Ascending aorta (tissue), 2 donors: ENCODE data around the gene NOL8. TPM values are rescaled to one million over a fixed set of nuclear protein-coding genes. Genes with fewer than 3 reads are reported as not detected.

Source experiments
- DNase-seq, 2 donors: peaks; one replicate each; pipeline ENCODE4 v3.0.0-alpha.2; 2019; ENCODE audit warnings: low spot score in 2 of 2
- H3K27ac ChIP-seq, 2 donors: fragments of 200-600 bp; sonication (generic); one replicate each; pipeline ENCODE4 v1.5.1; 2016 to 2017; ENCODE audit warnings: mild to moderate bottlenecking in 1 of 2
- H3K27me3 ChIP-seq: fragments of 200-600 bp; sonication (generic); one replicate; pipeline ENCODE4 v1.5.1; 2017
- H3K36me3 ChIP-seq, 2 donors: fragments of 200-600 bp; sonication (generic); one replicate each; pipeline ENCODE4 v1.5.1; 2016
- H3K4me1 ChIP-seq, 2 donors: fragments of 200-600 bp; sonication (generic); one replicate each; pipeline ENCODE4 v1.5.1; 2016 to 2017; ENCODE audit warnings: mild to moderate bottlenecking in 1 of 2
- H3K4me3 ChIP-seq, 2 donors: fragments of 200-600 bp; sonication (generic); one replicate each; pipeline ENCODE4 v1.5.1; 2016 to 2017; ENCODE audit warnings: mild to moderate bottlenecking in 1 of 2
- H3K9me3 ChIP-seq, 2 donors: fragments of 200-600 bp; sonication (generic); one replicate each; pipeline ENCODE4 v1.5.1; 2016
- CTCF ChIP-seq, 3 experiments: fragments of 200-600 bp in 2 of 3; fragments of 450-650 bp in 1 of 3; sonication (generic) in 2 of 3; IDR thresholded peaks; one replicate each; pipeline ENCODE4 v1.5.1; 2016 to 2019; ENCODE audit warnings: antibody characterized with exemption in 3 of 3, mild to moderate bottlenecking in 1 of 3, moderate library complexity in 1 of 3
- intact Hi-C: fragments of 100-400 bp; cut with DNase I; formaldehyde crosslinking; loops from one replicate; pipeline ENCODE4 v1.15.1; 2023
- total RNA-seq: library from RNA; depleted of rRNA; stranded (reverse); fragments of >200 nt; gene quantifications from one replicate; pipeline ENCODE4 v1.1.0, GENCODE V29; 2016

NOL8 gene
- total RNA-seq, 1 donor from 2014 or later, result 11.5 TPM

DNA sequence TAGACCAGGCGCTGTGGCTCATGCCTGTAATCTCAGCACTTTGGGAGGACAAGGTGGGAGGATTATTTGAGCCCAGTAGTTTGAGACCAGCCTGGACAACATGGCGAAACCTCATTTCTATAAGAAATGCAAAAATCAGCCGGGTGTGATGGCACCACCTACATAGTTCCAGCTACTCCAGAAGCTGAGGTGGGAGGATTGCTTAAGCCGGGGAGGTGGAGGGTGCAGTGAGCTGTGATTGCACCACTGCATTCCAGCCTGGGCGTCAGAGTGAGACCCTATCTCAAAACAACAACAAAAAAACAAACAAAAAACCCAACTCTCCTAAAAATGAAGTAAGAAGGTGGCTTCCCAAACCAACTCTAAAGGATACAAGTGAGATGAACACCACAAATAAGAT is 54.6 kb downstream of the NOL8 start:
- Histone ChIP-seq H3K9me3 (no peaks in the 10 kb centered on the region), H3K27me3 (no peaks in the 10 kb centered on the region), H3K4me1 (no peaks in the 10 kb centered on the region), H3K36me3 (peaks cover 86 to 99% of the 10 kb centered on the region in 2 donors), H3K4me3 (no peak overlapping the region), H3K27ac (no peak overlapping the region)
- DNase-seq, result no peak
- no peak for TF ChIP-seq CTCF (IDR thresholded peaks at IDR 0.05)
- intact Hi-C loops, result no loop called here

DNA sequence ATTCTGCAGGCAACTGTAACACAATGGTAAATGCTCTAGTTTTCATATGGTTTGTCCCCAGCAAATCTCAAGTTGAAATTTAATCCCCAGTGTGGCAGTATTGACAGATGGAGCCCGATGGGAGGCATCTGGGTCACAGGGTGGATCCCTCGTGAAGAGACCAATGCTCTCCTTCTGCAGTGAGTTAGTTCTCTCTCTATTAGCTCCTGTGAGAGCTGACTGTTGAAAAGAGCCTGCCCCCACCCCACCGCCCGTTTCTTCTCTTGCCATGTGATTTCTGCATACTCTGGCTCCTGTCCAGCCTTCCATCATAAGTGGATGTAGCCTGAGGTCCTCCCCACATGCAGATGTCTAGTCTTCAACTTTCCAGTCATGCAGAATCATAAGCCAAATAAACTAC is 58.7 kb downstream of the NOL8 start:
- Histone ChIP-seq H3K4me1 (no peaks in the 10 kb centered on the region), H3K9me3 (no peaks in the 10 kb centered on the region), H3K36me3 (peaks cover 87 to 100% of the 10 kb centered on the region in 2 donors), H3K27me3 (no peaks in the 10 kb centered on the region), H3K4me3 (no peak overlapping the region), H3K27ac (no peak overlapping the region)
- DNase-seq, result no peak
- TF ChIP-seq CTCF (IDR thresholded peaks at IDR 0.05), result no peak
- intact Hi-C loops, result no loop called here

GRCh38 chr9:92265154-92265553 is 60.0 kb downstream of the NOL8 start:
- TF ChIP-seq CTCF (IDR thresholded peaks at IDR 0.05), result no peak
- H3K27me3 ChIP-seq, result no peaks in the 10 kb centered on the region
- intact Hi-C loops, result no loop called here
- no peaks in the 10 kb centered on the region for H3K4me1 ChIP-seq
- H3K27ac ChIP-seq, result no peak overlapping the region
- H3K9me3 ChIP-seq, result no peaks in the 10 kb centered on the region
- DNase-seq, result no peak
- no peak overlapping the region for H3K4me3 ChIP-seq
- H3K36me3 ChIP-seq, result peaks cover 85 to 100% of the 10 kb centered on the region in 2 donors

DNA sequence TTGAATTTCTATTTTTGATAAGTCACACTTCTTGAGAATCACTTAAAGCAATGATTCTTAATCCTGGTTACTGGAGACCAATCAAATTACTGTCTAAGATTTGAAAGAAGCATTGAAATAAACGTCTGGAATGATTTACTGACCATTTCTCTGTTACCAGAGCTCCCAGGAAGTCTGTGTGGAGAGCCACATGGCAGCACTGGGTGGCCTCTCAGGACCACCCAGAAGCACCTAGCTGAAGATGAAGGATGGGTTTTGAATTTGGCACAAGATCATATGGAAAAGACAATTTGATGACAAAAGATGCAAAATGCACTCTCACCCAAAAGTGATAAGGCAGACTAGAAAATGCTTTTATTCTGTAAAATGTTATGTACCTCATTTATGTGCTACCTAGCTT is 62.0 kb downstream of the NOL8 start:
- intact Hi-C loops, result no loop called here
- no peak for DNase-seq
- peaks cover 86 to 100% of the 10 kb centered on the region in 2 donors for H3K36me3 ChIP-seq
- no peak overlapping the region for H3K27ac ChIP-seq
- no peak overlapping the region for H3K4me3 ChIP-seq
- no peaks in the 10 kb centered on the region for H3K4me1 ChIP-seq
- no peak for TF ChIP-seq CTCF (IDR thresholded peaks at IDR 0.05)
- H3K27me3 ChIP-seq, result no peaks in the 10 kb centered on the region
- no peaks in the 10 kb centered on the region for H3K9me3 ChIP-seq

DNA sequence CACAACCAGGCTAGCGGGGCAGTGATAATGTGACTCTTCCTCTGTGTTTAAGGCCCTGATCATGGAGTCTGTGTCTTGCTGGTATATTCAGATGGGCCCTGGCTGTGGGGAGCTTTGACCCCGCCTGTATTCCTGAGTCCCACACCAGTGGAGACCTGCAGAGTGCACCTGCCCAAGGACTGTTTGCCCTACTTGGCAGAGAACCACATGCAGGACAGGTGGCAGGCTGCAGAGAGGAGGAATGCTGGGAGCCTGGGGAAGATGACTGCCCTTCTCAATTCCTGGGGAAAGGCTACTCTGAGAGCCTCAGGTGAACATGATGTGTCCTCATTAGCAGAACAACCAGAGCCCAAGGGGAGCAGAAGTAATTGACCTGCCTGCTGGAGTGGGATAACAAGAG is 67.8 kb downstream of the NOL8 start:
- DNase-seq, result no peak
- no peak overlapping the region for H3K27ac ChIP-seq
- no peak for TF ChIP-seq CTCF (IDR thresholded peaks at IDR 0.05)
- intact Hi-C loops, result no loop called here
- no peaks in the 10 kb centered on the region for H3K4me1 ChIP-seq
- peaks cover 86 to 95% of the 10 kb centered on the region in 2 donors for H3K36me3 ChIP-seq
- H3K9me3 ChIP-seq, result no peaks in the 10 kb centered on the region
- no peaks in the 10 kb centered on the region for H3K27me3 ChIP-seq
- no peak overlapping the region for H3K4me3 ChIP-seq
